Coronary artery (tissue), 2 donors: ENCODE data around the gene PRKACG.
A peak's percentile ranks its signal among the peaks of the same experiment; 100 is the strongest.

Experiments
- DNase-seq: peaks from one replicate; pipeline ENCODE4 v3.0.0-alpha.2; 2017; ENCODE audit warnings: low spot score
- H3K27ac ChIP-seq, 2 donors: fragments of 200-600 bp; sonication (generic); one replicate each; pipeline ENCODE4 v1.5.1; 2016 to 2019
- H3K4me3 ChIP-seq: fragments of 200-600 bp; sonication (generic); 2 replicates; pipeline ENCODE4 v1.5.1; 2016; ENCODE audit warnings: mild to moderate bottlenecking, moderate library complexity
- TF ChIP-seq, protein P1 (sequence below): fragments of 200-600 bp; sonication (generic); IDR thresholded peaks from one replicate; pipeline ENCODE4 v1.5.1; 2019; ENCODE audit warnings: antibody characterized with exemption

The PRKACG gene

DNA sequence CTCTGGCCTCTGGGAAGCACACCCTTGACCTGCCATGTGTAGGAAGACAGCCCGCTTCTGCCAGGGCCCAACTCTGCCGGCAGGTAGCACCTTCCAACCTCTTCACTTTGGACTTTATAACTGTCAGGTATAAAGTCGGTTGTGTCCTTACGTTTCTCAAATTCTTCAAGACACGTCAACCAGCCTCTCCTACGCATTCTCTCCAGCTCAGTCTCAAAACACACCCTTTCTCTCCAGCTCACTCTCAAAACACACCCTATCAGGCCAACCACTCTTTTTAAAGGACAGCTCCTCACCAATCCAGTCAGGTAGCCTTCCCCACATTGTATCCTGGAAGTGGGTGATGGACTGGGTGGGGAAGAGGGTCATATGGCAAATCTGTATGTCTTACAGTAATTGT lies 35.2 kb upstream of the PRKACG start:
- Histone ChIP-seq H3K4me3 (no peak overlapping the region), H3K27ac (no peak overlapping the region)
- TF ChIP-seq, protein P1, sequence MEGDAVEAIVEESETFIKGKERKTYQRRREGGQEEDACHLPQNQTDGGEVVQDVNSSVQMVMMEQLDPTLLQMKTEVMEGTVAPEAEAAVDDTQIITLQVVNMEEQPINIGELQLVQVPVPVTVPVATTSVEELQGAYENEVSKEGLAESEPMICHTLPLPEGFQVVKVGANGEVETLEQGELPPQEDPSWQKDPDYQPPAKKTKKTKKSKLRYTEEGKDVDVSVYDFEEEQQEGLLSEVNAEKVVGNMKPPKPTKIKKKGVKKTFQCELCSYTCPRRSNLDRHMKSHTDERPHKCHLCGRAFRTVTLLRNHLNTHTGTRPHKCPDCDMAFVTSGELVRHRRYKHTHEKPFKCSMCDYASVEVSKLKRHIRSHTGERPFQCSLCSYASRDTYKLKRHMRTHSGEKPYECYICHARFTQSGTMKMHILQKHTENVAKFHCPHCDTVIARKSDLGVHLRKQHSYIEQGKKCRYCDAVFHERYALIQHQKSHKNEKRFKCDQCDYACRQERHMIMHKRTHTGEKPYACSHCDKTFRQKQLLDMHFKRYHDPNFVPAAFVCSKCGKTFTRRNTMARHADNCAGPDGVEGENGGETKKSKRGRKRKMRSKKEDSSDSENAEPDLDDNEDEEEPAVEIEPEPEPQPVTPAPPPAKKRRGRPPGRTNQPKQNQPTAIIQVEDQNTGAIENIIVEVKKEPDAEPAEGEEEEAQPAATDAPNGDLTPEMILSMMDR, result no peak
- no peak for DNase-seq

DNA sequence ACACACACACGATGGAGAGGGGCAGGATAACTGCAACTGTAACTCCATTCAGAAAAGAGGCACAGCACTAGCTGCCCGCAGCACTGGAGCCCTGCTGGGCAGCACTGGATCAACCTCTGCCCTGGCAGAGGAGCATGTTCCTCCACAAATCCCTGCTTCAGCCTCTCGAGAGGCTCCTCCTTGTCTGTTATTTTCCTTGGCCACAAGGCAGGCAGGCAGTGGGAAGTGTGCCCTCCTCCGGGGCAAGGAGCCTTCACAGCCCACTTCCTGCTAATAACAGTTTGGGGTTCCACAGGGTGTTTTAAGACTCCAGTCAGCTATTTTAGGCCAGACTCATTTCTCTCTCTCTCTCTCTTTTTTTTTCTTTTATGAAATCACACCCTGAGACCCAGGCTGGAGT lies 33.5 kb upstream of the PRKACG start:
- no peak overlapping the region for H3K4me3 ChIP-seq
- DNase-seq, result no peak
- peak overlapping the region in 1 of 2 donors; percentile 3 for H3K27ac ChIP-seq
- TF ChIP-seq, protein P1, result no peak

DNA sequence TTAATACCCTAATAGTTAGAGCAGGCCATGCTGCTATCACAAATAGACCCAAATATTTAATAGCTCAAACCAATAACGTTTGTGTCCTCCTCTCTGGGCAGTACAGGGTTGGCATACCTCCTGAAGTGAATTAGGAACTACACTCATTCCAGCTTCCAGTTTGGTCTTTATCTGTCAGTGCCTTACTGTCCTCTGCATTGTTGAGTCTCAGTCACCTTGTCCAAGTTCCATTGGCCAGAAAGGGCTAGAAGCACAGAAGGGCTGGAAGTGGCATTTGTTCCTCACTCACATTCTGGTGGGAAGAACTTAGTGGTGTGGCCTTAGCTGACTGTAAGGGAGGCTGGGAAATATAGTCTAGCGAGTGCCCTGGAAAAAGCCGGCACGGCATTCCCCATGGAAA lies 32.8 kb upstream of the PRKACG start:
- TF ChIP-seq, protein P1, result no peak
- Histone ChIP-seq H3K27ac (no peak overlapping the region), H3K4me3 (no peak overlapping the region)
- DNase-seq, result no peak

DNA sequence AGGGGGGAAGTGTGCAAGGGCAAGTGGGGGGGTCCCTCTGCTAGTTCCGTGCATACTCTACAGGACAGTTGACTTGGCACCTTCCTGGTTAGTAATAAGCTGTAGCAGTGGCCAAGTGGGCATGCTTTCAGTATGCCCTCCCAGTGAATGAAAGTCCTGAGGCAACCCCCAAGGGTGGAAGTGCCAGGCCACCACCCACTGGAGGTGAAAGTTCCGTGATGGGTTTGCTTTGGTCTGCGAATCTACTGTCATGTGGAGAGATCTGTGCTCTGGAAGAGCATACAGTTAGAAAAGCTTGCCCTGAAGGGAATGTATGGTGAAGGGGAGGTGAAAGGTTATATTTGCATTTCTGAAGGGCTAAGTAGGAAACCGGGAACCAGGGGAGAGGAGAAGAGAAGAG lies 31.9 kb upstream of the PRKACG start:
- TF ChIP-seq, protein P1, result no peak
- Histone ChIP-seq H3K27ac (no peak overlapping the region), H3K4me3 (no peak overlapping the region)
- no peak for DNase-seq

DNA sequence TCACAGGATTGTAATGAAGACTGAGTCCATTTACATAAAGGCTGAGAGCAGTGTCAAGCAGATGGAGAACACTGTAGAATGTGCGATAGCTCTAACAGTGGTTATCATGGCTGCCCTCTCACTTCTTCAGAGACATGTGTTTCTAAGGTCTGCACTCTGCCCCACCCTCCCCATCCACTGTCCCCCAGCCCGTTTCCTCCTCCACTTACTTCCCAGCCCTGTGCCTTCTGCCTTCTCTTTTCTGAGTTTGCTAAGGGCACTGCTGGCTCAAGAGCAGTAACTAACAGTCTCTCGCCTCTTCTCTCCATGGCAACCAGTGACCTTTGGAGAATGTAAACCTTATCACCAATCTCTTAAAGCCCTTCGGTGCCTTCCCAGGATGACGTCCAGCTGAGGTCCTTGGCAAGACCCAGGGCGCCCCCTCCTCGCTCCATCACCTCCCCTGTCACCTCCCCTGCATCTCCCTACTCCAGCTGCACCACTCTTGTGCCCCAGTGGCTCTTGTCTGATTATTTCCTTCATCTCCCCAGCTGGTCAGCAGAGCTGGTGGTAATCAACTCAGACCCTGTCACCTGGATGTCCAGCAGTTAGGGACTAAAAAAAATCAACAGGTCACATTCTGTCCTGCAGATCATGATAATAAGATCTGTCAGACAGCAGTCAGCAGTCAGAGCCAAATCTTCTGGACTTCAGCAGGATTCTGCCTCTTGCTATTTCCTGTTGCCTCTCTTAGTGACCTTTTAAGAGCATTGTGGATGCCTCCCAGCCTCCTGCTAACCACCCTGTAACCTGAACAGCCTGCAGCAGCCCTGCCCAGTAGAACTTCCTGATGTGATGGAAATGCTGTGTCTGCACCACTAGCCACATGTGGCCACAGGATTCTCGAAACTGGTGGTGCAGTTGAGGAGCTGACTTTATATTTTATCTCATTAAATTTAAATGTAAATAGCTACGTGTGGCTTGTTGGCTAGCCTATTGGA lies 30.6 kb upstream of the PRKACG start:
- Histone ChIP-seq H3K4me3 (no peak overlapping the region), H3K27ac (no peak overlapping the region)
- TF ChIP-seq, protein P1, result no peak
- no peak for DNase-seq

DNA sequence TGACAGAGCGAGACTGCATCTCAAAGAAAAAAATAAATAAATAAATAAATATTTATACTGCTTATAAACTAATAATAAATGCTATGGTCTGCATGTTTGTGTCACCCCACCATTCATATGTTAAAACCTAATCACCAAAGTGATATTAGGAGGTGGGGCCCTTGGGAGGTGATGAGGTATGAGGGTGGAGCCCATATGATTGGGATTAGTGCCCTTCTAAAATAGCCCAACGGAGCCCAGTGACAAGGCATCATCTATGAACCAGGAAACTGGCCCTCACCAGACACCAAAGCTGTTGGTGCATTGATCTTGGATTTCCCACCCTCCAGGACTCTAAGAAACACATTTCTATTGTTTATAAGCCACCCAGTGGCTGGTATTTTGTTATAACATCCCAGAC lies 26.7 kb upstream of the PRKACG start:
- TF ChIP-seq, protein P1, result no peak
- Histone ChIP-seq H3K4me3 (no peak overlapping the region), H3K27ac (no peak overlapping the region)
- DNase-seq, result no peak

DNA sequence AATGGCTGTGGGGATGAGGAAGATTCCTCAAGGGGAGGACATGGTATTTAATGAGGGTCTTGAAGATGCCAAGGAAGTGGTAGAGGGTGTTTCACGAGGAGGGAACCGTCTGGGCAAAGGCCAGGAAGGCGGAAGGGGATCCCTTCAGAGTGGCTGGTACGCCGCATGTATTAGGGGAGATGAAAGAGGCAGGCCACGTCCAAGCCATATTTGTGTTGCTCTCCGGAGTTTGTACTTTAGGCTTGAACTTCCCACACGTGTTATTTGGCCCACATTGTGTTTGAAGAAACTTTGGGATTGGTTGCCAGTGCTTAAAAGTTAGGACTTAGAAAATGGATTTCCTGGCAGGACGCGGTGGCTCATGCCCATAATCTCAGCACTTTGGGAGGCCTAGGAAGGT lies 22.9 kb upstream of the PRKACG start:
- Histone ChIP-seq H3K4me3 (peak overlapping the region; percentile 85), H3K27ac (peak overlapping the region; percentile 56 to 87)
- no peak for DNase-seq
- TF ChIP-seq, protein P1, result no peak
